Raji (cell line): ENCODE measurements around the gene OPRL1.

Experiments used
- POLR2A ChIP-seq: IDR thresholded peaks from 2 replicates; pipeline ENCODE4 v1.6.1; 2011; ENCODE audit warnings: low read depth, low read length, control low read depth; ENCODE audit not compliant: insufficient read depth

Gene OPRL1

DNA sequence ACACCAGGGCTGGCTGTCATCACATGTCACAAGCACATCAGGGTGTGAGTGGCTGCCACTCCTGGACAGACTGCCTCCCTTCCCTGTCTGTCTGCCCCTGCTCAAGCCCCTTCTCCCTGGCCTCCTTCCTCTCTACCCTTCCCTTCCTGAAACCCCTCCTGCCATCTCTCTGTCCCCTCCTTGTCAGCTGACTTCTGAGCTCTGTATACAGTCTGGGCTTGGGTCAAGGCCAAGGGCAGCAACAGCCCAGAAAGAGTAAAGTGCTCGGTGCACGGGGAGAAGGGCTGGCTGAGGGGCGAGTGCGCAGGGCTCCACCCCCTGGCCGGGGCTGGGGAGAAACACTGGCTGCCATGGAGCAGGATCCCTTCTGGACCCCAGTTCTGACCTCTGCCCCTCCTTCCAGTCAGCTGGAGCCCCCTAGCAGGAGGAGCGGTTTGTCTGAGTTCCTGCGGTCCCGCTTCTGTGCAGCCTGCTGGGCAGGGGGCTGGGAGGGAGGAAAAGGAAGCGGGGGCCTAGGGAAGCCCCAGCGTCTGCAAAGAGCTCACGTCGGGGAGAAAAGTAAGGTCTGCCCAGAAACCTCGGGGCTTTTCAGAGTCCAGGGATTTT is 2.3 kb downstream of the OPRL1 start:
- TF ChIP-seq POLR2A = no peak

DNA sequence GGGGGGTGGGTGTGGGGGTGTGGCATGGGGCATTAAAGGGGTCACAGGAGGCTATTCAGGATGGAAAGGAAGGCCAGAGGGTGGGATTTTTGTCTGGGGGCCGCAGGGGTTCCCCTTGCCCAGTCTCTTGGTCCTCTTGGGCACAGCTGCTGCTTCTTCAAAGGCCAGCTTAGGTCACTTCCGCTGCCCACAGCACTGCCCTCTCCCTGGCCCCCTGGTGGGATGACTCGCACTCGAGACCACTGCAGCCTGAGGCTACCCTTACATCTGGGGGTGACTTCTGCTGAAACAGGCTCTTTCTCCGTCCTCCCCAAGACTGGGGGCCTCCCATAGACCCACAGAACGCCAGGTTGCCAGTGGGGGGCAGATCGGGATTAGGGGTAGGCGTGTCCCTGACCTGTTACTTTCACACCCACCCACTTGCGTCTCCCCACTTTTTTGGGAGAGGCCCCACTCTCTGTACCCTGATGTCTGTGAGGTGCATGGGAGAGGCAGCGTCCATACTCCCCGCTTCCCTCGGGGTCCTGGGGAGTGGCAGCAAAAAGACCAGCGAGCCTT is 3.0 kb downstream of the OPRL1 start:
- no peak for TF ChIP-seq POLR2A

DNA sequence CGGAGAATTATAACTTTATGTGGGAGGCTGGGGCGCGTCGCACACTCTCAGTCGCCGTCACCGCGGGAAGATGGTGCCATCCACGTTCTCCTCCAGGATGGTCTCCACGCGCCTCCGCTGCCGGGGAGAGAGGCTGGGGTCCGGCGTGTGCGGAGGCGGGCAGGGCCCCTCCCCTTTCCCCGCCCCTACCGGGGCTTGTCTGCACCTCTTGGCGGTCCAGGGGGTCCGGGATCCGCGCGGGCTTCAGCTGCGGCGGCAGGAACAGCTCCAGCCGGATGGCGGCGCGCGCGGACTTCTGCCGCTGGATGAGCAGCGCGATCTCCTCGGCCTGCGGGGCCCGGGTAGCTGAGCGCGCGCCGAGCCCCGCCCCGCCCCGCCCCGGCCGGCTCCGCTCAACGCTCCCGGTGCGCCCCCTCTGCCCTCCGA is 3.5 kb downstream of the OPRL1 start:
- no peak for TF ChIP-seq POLR2A

DNA sequence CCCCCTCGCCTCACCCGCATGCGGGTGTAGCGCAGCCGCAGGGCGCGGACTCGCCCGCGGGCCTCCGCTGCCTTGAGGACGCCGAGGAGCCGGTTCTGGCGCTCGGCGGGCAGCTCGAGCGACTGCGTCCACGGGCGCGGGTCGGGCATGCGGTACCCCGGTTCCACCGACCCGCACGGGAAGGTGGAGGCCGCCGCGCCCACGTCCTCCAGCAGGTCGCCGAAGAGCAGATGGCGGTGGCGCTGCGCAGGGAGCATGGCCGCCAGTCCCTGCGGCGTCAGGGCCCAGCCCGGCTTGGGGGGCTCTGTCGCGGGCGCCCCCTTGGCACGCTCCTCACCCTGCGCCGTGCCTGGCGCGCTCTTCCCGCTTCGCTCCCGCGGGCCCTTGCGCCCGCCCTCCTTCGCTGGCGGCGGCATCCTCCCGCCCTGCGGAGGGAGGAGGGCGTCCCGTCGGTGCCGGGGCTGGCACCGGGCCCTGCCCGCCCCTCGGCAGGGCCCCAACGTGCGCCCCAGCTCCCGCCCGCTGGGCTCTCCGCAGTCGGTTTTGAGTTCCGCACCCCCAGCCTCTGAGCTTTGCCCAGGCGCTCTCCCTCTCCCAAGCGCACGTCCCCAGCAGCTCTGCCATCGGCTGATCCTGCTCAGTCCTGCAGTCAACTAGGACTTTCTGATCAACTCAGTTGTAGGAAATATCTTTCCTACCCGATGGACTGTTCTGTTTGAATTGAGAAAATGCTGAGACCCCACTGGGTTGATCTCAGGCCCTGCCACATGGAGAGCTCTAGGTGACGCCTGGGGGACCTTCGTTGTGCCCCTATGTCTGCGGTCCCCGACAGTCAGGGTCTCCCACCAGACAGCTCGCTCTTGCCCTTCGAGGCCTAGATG is 4.2 kb downstream of the OPRL1 start, which contains the start of gene LKAAEAR1:
Gene LKAAEAR1, minus strand, starts transcription at position 595 of the 881 bp plus-strand sequence. Its CDS starts 179 bp downstream, at position 416.
- TF ChIP-seq POLR2A = no peak

DNA sequence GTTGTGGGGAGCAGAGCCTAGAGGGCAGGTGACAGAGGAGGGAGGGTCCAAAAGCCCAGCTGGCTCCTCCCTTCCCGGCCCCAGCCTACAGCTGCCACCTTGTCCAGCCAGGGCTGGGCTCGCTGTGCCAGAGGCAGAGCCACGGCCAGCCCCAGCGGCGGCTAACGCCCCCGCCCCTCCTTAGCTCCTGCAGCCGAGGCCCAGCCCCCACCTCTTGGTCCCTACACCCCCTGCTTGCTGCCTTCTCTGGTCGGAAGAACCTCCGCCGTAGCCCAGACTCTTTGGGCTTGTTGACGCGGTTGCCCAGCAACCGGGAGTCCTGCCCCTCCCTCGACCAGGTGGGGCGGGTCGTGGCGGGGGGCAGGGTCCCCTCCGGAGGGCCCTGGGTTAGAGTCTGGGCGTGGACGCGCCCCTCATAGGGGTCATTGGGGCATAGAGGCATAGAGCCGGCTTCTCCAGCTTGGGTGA is 4.8 kb downstream of the OPRL1 start:
- TF ChIP-seq POLR2A = no peak

DNA sequence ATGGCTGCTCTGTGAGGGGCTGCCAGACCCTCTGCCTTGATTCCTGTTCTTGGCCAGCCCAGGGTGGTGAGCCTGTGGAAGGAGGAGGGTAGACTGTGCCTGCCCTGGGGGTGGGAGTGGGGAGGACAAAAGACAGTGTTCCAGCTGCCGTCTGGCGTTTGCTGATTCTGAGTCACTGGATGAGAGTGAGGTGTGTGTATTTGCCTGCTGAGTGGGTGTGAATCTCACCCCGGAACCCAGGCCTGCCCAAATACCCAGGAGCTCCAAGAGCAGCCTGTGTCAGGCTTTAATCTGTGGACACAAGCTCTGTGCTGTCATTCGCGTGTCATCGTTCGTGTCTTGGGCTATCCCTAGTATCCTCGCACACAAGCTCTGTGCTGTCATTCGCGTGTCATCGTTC is 6.9 kb downstream of the OPRL1 start:
- no peak for TF ChIP-seq POLR2A

DNA sequence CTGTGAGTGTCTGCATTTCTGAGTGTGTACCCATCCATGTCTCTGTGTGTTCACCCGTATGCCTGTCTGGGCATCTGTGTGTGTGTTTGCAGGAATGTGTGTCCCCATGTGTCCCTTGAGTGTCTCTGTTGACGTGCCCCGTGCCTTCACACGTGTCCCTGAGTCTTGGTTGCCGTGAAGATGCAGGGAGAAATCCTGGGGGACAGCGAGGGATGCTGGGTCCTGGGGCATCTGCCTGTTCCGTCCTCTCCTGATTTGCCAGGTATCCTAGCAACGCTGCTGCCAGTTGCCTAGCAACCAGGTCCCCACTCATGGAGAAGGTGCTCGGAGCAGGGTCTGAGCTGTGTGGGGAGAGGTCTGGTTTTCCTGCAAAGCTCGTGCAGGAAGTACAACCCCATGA is 10.3 kb downstream of the OPRL1 start:
- no peak for TF ChIP-seq POLR2A

DNA sequence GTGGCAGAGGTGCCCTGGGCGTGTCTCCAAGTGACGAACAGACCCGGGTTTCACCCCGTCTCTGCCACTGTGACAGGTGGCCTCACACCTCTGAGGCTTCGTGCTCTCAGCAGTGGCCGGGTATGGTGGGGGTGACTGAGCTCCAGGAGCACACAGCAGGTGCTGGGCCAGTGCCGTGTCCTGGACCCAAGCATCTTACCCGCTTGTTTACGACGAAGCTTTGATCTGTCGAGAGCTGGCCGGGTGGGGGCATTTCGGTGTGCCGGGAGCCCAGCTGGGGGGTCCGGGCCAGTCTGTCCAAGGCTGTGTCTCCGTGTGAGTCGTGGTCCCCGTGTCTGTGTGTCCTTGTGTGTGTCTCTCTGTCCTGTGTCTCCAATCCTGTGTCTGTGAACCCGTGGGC is 11.5 kb downstream of the OPRL1 start:
- no peak for TF ChIP-seq POLR2A

DNA sequence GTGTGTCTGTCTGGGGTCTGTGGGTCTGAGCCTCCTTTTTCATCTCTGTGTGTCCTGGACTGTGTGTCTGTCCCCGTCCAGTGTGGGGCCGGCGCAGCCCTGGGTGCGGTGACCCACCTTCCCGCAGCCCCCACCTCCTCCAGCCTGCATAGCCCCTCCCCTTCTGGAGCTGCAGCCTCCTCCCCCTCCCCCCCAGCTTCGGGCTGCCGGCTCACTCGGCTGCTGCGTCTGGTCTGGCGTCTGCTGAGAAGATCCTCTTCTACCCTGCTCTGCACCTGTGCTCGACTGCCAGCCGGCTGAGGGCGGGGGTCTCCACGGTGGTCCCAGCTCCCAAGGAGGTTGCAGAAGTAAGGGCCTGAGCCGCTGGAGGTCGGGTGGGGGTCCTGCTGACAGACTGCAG is 11.9 kb downstream of the OPRL1 start:
- TF ChIP-seq POLR2A = no peak

DNA sequence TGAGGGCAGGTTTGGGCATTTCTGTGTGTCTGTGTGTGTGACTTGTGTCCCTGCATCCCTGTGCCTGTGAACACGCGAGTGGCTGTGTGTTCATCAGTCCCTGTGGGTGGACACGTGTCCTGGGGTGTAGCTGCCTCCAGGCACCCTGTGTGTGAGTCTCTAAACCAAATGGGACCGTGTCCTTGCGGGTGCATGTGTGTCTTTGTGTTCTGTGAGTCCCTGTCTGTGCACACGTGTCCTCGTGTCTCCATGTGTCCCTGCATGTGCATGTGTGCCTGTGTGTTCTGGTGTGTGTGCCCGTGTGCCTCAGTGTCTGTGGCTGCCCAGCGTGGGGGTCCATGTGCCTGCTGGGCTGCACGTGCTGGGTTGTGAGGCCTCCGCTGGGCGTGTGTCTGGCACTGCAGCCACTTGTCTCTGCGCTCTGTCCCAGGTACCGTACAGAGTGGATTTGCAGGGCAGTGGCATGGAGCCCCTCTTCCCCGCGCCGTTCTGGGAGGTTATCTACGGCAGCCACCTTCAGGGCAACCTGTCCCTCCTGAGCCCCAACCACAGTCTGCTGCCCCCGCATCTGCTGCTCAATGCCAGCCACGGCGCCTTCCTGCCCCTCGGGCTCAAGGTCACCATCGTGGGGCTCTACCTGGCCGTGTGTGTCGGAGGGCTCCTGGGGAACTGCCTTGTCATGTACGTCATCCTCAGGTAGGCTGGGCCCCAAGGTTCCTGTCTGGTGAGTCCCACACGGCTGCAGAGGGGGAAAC is 12.6 kb downstream of the OPRL1 start:
- no peak for TF ChIP-seq POLR2A

DNA sequence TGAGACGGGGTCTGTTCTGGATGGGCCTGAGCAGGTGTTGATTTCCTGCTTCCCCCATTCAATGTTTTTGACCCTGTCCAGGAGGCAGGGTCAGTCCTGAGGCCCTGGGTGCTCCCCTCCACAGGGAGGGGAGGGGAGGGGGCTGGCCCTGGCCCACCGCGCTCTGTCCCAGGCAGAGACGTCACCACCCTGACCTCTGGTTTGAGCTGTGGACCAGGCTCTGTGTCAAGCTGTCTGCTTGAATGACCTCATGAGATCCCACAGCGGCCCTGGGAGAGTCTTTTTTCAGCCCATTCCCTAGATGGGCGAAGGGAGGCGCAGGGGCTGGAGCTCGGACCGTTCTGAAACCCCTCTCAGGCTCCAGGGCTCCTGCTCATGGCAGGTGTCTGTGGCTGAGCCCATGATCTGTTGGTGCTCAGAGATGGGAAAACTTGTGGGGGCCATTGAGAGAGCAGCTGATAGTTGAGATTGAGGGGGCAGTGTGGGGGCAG is 13.2 kb downstream of the OPRL1 start:
- TF ChIP-seq POLR2A = no peak

DNA sequence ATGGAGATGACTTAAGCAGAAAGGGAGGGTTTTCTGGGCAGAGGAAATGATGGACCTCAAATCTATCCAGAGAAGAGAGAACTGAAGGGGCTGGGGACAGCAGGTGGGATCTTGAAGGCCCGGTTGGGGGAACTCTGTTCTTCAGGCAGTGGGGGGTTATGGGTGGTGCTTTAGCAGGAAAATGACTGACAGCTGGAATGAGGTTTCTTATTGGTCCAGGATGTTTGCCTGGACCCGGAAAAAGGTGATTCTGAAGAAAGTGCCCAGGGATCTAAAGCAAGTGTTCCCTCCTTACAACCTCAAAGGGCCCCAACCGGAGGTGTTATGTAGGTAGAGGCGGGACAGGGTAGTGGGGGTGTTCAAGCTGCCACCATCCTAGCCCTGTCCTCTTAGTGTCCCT is 15.6 kb downstream of the OPRL1 start:
- no peak for TF ChIP-seq POLR2A

DNA sequence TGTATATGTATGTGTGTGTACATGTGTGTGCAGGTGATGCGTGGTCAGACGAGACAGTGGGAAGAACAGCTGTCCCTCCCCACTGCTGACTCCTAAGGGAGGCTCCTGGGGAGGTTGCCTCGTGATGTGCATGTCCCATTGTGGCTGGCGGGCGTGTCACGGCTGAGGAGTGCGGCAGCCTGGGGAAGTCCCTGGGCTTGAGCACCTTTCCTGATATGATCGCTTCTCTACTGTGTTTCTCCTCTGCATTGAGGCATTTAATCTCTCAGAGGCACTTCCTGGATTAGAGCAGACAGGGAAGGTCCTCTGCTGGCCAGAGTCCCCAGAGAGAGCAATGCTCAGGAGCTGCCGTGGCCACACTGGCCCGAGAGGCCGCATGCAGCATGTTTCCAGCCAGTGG is 16.0 kb downstream of the OPRL1 start:
- no peak for TF ChIP-seq POLR2A

DNA sequence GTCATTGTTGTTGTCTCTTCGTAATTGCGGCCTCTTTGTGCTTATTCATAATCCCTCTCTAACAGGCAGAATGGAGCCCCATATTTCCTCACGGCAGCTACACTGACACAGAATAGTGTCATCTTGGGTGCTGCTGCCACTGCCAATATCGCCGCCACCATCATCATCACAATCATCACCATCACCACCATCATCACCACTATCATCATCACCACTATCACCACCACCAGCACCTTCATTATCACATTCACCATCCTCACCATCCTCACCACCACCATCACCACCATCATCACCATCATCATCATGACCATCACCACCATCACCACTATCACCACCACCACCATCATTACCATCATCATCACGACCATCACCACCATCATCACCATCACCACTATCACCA is 16.7 kb downstream of the OPRL1 start:
- TF ChIP-seq POLR2A = no peak

DNA sequence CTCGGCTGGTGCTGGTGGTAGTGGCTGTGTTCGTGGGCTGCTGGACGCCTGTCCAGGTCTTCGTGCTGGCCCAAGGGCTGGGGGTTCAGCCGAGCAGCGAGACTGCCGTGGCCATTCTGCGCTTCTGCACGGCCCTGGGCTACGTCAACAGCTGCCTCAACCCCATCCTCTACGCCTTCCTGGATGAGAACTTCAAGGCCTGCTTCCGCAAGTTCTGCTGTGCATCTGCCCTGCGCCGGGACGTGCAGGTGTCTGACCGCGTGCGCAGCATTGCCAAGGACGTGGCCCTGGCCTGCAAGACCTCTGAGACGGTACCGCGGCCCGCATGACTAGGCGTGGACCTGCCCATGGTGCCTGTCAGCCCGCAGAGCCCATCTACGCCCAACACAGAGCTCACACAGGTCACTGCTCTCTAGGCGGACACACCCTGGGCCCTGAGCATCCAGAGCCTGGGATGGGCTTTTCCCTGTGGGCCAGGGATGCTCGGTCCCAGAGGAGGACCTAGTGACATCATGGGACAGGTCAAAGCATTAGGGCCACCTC is 18.7 kb downstream of the OPRL1 start:
- TF ChIP-seq POLR2A = no peak
